Tibial nerve (tissue), 3 donors: ENCODE results near the gene WDR72.

Experiments used
- CTCF ChIP-seq, 5 experiments: fragments of 200-600 bp in 3 of 5; fragments of 450-650 bp in 2 of 5; sonication (generic) in 3 of 5; IDR thresholded peaks; one replicate each; pipeline ENCODE4 v1.5.1; 2016 to 2019; ENCODE audit warnings: antibody characterized with exemption in 5 of 5, mild to moderate bottlenecking in 3 of 5, moderate library complexity in 2 of 5
- POLR2A ChIP-seq, 2 donors: fragments of 450-650 bp; IDR thresholded peaks; one replicate each; pipeline ENCODE4 v1.6.1; 2017; ENCODE audit warnings: antibody characterized with exemption in 2 of 2, mild to moderate bottlenecking in 2 of 2, moderate library complexity in 2 of 2

DNA sequence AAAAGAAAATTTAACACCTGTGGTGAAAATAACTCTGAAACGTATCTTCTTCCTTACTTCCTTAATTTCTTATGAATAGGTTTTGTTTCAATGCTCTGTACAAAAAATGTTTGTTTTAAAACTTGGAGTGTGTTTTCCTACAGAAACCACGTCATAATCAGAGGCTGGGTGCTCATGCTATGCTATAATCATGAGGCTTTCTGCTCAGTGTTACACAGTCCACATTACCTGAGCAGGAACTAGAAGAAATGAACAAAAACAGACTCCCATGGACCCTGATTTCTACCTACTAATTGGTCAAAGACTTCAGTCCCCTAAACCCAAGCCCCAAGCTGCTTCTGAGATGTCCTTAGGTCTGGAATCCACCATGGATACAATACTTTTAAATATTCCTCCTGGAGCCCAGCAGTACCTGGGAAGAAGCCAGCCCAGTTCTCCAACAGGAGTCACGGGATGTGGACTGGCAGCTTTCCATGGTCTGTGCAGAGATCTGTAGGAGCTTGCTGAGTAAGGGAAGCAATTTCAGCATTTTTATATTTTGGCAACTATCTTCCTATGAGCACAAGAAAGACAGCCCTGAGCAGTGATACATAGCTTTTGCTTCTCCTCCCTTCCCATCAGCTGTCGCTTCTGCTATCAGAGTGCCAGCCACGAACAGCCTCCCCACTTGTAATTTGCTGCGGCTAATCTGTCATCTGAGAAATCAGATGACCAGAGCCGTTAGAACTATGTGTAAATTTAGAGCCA is 65.6 kb downstream of the WDR72 start:
- TF ChIP-seq CTCF (IDR thresholded peaks at IDR 0.05) (no peak), POLR2A (IDR thresholded peaks at IDR 0.05) (no peak)
